Measurements from ENCODE around the gene NFATC3.

The NFATC3 gene

GRCh38 chr16:68272507-68273209 is 187.5 kb downstream of the NFATC3 start:
- DNase-seq (ENCODE audit: low read depth in 2 of 2), result no peak

GRCh38 chr16:68273459-68273858 is 188.3 kb downstream of the NFATC3 start:
- DNase-seq (ENCODE audit: low read depth in 2 of 2), result no peak

GRCh38 chr16:68273896-68274295 is 188.7 kb downstream of the NFATC3 start:
- DNase-seq (ENCODE audit: low read depth in 2 of 2), result no peak

GRCh38 chr16:68274441-68274840 is 189.3 kb downstream of the NFATC3 start:
- DNase-seq (ENCODE audit: low read depth in 2 of 2), result no peak

- no peak for DNase-seq (ENCODE audit: low read depth in 2 of 2)
These were observed 190.5 kb downstream of the NFATC3 start for GRCh38 chr16:68275611-68276191.

- DNase-seq (ENCODE audit: low read depth in 2 of 2), result no peak
These were observed 191.1 kb downstream of the NFATC3 start for GRCh38 chr16:68276223-68276622.
